Measurements from ENCODE around the gene LONRF3.

The LONRF3 gene

DNA sequence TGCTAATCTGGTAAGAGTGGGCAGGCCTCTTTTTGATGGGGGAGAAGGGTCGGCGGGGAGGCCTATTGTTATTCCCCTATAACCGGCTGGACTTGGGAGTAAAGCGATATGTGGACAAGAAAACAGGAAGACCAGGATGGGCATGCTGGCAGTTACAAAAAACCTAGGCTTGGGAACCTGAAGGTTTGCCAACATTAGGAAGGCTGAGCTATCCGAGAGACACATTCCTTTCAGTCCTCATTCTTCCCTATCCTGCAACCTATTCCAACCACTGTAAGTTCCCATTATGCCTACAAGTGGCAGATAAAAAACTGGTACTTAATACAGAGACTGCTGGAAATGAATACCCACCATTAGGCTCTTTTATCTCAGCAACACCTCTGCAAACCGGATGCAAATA lies 66.0 kb downstream of the LONRF3 start:
- DNase-seq: no peak

DNA sequence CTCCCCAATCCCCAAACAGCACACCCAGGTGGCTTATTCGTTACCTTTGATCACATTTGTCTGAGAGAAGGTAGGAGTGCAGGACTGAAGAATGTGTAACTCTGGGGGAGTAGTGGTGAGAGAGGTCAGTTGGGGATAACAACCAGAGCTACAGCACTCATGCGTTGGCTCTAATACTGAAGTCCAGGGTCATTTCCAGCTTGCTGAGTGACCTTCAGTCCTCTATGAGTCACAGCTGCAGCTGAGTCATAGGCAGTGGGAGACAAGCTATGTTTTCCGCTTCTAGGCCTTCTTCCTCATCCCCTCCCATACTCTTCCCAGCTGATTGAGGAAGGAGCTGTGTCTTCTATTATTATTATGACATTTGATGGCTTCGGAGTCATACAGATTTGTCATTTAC lies 66.8 kb downstream of the LONRF3 start:
- DNase-seq: no peak

DNA sequence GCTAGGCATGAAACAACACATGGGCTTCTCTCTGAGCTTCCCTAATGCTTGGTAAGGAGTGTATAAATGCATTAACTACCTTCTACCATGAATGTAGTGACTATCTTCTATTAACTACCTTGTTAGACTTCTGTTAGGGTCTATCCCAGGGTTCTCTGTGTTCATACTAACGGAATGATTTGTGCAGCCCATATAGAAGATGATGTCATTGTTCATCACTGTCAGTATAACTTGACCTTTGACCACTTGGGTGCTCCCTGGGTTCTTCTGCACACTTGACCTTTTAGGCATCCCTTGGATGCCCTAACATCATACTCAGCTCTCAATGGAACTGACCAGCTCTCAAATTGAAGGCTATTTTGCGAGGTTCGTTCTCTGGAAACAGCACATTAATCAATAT lies 67.6 kb downstream of the LONRF3 start:
- no peak for DNase-seq

DNA sequence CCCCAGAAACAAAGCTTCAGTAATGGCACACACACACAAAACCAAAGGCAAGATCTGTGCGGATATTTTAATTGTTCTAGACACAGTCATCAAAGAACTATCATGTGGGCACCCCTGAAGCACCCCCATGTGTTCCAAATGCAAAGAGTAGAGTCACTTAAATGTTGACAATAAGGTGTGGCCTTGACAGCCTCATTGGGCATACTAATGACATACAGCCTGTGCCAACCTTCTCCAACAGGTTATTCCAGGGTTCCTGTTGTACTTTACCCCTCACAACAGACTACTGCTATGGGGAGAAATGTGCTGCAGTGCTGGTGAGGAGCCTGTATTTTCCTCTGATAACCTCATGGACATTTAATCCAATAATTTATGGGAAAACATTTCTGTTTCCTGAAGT lies 68.6 kb downstream of the LONRF3 start:
- DNase-seq: no peak

DNA sequence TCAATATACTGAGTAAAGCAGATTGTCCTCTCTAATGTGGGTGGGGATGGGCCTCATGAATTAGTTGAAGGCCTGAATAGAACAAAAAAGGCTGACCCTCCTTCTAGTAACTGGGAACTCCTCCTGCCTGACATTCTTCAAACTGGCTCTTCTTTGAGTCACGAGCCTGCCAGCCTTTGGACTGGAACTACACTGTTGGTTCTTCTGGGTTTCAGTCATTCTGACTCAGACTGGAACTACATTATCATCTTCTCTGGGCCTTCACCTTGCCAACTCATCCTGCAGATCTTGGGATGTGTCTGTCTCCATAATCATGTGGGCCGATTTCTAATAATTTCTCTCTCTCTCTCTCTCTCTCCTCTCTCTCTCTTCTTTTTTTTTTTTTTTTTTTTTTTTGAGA lies 71.5 kb downstream of the LONRF3 start:
- DNase-seq: no peak

DNA sequence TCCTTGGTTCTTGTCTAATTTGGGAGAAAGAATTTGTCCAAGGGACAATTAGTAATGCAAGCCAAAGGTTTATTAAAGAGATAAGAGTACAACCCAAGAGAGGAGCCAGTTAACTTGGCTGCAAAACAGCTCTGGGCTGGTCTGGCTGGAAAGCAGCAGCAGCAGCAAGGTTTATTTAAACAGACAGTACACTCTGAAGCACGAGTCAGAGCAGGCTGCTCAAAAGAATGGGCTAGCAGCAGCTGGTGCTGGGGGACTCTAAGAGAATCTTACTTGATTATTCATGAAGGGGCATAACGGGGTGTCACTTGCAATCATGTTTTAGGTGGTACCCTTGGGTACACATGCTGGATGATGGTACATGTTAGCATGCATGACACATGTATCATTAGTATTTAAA lies 81.3 kb downstream of the LONRF3 start:
- DNase-seq: no peak

DNA sequence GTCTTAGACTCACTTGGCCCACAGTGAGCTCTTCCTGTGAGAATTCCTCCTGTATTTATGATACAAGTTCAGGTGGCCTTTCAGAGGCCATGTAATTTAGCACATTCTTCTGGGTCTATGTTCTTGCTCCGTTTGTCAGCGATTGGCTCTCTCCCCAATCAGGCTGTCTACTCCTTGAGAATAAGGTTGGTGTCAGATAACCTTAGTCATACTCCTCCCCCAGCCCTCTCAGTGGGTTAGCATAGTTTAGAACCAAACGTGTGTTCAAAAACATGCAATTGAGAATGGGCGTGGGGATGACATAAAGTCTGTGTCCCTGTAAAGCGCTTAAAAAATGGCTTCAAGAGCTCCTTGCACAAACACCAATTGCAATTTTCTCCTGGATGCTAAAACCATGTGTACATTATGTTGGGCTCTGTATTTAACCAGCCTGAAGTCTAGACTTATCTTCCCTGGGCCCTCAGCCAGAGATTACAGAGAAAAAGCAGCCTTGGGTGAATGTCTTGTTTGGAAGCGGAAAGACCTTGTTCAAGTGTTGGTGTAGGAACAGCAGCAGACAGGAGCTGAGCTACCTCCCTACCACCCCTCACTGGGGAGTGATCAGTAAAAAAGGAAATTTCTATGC lies 88.4 kb downstream of the LONRF3 start:
- DNase-seq: no peak

DNA sequence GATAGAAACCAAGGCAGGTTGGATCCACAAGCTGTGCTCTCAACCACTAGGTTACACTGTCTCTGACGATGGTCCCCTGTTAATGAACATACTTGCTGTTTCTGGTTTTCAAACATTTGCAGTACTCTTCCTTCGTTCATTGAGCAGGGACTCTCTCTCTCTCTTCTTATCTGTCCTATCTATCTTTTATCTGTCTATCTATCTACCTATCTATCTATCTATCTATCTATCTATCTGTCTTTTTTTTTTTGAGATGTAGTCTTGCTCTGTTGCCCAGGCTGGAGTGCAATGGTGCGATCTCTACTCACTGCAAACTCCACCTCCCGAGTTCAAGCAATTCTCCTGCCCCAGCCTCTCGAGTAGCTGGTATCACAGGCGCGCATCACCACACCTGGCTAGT lies 89.0 kb downstream of the LONRF3 start:
- no peak for DNase-seq

DNA sequence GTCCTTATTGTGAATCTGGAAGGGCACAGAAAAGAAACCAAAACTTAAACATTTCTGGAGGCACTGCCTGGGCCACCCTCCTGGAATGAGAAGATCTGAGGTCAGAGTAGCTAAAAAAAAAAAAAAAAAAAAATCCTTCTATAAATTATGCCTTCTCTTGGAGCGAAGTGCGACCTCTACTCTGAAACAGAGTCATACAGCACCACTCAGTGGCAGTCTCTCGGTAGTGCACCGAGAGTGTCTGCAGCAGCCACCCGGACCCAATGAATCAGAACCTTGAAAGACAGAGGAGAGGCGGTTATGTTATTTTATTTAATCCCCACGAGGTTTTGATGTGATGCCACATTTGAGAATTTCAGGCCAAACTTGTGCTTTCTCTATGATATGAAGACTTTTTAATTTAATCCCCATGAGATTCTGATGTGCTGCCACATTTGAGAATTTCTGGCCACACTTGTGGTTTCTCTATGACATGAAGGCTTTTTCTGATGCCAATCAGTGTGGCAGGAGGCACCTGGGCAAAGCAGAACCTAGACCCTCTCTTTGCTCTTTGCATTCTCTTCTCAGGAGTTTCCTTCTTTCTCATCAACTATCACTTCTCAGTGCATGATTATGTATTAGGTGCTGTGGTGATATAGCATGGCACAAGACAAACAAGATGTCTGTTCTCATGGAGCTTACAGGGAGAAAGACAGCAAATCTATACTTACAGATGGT lies 92.8 kb downstream of the LONRF3 start:
- peak; percentile 3 for DNase-seq

Measured in T-helper 9 cell (primary cell).